Mesothelial cell of epicardium (in vitro differentiated cells): Measurements from ENCODE around the gene RYR1. TPM values are rescaled to one million over a fixed set of nuclear protein-coding genes. Genes with fewer than 3 reads are reported as not detected.

Experiments
- DNase-seq, 2 experiments: peaks; one replicate each; pipeline ENCODE4 v3.0.0; 2021; ENCODE audit warnings: low spot score in 2 of 2; ENCODE audit not compliant: unreplicated experiment in 2 of 2
- H3K27ac Mint-ChIP-seq: 2 replicates; pipeline ENCODE4 v1.8.0; 2021; ENCODE audit warnings: mixed read lengths
- H3K27me3 Mint-ChIP-seq: 2 replicates; pipeline ENCODE4 v1.8.0; 2021; ENCODE audit warnings: low read depth, mixed read lengths
- H3K36me3 Mint-ChIP-seq: 2 replicates; pipeline ENCODE4 v1.8.0; 2021; ENCODE audit warnings: mixed read lengths
- H3K4me1 Mint-ChIP-seq: 2 replicates; pipeline ENCODE4 v1.8.0; 2021; ENCODE audit warnings: mixed read lengths
- H3K4me3 Mint-ChIP-seq: 2 replicates; pipeline ENCODE4 v1.8.0; 2021; ENCODE audit warnings: mild to moderate bottlenecking, moderate library complexity, mixed read lengths
- H3K9me3 Mint-ChIP-seq: 2 replicates; pipeline ENCODE4 v1.8.0; 2021; ENCODE audit warnings: mixed read lengths
- CTCF ChIP-seq: fragments of 200-600 bp; sonication (generic); IDR thresholded peaks from one replicate; pipeline ENCODE4 v1.5.0; 2021; ENCODE audit warnings: antibody characterized with exemption; ENCODE audit not compliant: unreplicated experiment
- total RNA-seq: library from RNA; stranded (reverse); gene quantifications from 3 replicates; pipeline ENCODE4 v1.2.1, GENCODE V29; 2021

RYR1 gene
- total RNA-seq, 1 donor from 2014 or later = 0.27 TPM

DNA sequence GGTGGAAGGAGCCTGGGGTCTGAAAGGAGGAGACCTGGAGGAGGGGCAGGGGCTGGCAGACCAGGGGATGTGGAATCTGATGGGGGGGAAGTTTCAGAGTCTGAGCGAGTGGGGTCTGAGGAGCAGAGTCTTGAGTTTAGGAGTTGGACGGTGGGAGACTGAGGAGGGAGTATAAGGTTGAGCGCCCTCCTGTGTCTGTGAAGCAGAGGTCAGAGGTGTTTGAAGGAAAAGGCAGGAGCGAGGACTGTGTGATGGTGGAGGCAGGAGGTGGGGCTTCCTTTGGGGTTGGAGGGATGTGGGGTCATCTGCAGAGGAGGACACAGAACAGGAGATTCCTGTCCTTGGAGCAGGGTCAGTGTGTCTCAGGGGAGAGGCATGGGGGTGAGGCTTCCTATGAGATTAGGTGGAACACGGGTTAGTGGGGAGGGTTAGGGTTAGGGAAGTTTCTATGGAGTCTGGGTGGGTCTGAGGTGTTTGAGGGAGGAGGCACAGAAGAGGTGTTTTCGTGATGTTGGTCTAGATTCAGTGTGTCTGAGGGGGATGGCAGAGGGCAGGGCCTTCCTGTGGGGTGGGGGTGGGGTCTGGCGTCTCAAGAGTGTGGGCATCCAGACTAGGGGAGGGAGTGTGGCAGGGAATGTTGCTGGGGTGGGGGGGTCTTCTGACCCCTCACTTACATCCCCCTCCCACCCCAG lies 8.3 kb downstream of the RYR1 start:
- H3K27me3 Mint-ChIP-seq = peaks cover 8% of the 10 kb centered on the region
- no peak overlapping the region for H3K27ac Mint-ChIP-seq
- DNase-seq = no peak
- no peak overlapping the region for H3K4me3 Mint-ChIP-seq
- H3K4me1 Mint-ChIP-seq = no peaks in the 10 kb centered on the region
- H3K9me3 Mint-ChIP-seq = no peaks in the 10 kb centered on the region
- no peak for TF ChIP-seq CTCF
- no peaks in the 10 kb centered on the region for H3K36me3 Mint-ChIP-seq

GRCh38 chr19:38442736-38443135 lies 9.2 kb downstream of the RYR1 start:
- no peaks in the 10 kb centered on the region for H3K4me1 Mint-ChIP-seq
- H3K36me3 Mint-ChIP-seq = no peaks in the 10 kb centered on the region
- H3K9me3 Mint-ChIP-seq = no peaks in the 10 kb centered on the region
- H3K27me3 Mint-ChIP-seq = peaks cover 8% of the 10 kb centered on the region
- no peak overlapping the region for H3K27ac Mint-ChIP-seq
- no peak overlapping the region for H3K4me3 Mint-ChIP-seq
- DNase-seq = no peak
- no peak for TF ChIP-seq CTCF

GRCh38 chr19:38443458-38443999 lies 10.0 kb downstream of the RYR1 start:
- no peak overlapping the region for H3K4me3 Mint-ChIP-seq
- no peak for TF ChIP-seq CTCF
- no peak overlapping the region for H3K27ac Mint-ChIP-seq

GRCh38 chr19:38444026-38444425 lies 10.5 kb downstream of the RYR1 start:
- H3K9me3 Mint-ChIP-seq = no peaks in the 10 kb centered on the region
- peaks cover 11% of the 10 kb centered on the region for H3K27me3 Mint-ChIP-seq
- H3K4me3 Mint-ChIP-seq = no peak overlapping the region
- no peaks in the 10 kb centered on the region for H3K4me1 Mint-ChIP-seq
- no peak for TF ChIP-seq CTCF
- DNase-seq = no peak
- no peaks in the 10 kb centered on the region for H3K36me3 Mint-ChIP-seq
- H3K27ac Mint-ChIP-seq = no peak overlapping the region

More at GRCh38 chr19:38443458-38443999, 10.0 kb downstream of the RYR1 start:
- Mint-ChIP-seq H3K27me3 (peaks cover 8% of the 10 kb centered on the region), H3K36me3 (no peaks in the 10 kb centered on the region), H3K4me1 (no peaks in the 10 kb centered on the region), H3K9me3 (no peaks in the 10 kb centered on the region)
- DNase-seq = no peak

DNA sequence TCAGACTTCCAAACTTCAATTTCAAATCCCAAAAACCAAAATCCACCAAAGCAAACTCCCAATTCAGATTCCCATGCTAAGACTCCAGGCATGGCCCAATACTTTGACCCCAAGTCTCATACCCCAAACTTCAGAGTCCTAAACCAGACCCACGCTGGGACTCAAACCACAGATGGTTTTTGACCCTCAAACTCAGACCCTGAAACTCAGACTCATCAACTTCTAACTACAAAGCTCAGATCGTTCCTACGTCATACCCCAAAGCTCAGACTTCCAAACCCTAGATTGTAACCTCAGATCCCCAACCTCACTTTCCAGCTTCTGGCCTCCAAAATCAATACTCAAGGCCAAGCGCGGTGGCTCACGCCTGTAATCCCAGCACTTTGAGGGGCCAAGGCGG lies 11.9 kb downstream of the RYR1 start:
- no peak for TF ChIP-seq CTCF
- H3K27ac Mint-ChIP-seq = no peak overlapping the region
- H3K36me3 Mint-ChIP-seq = no peaks in the 10 kb centered on the region
- no peak overlapping the region for H3K4me3 Mint-ChIP-seq
- H3K4me1 Mint-ChIP-seq = no peaks in the 10 kb centered on the region
- H3K27me3 Mint-ChIP-seq = peaks cover 11% of the 10 kb centered on the region
- H3K9me3 Mint-ChIP-seq = no peaks in the 10 kb centered on the region
- no peak for DNase-seq
